ENCODE data around the gene MCEE.

DNA sequence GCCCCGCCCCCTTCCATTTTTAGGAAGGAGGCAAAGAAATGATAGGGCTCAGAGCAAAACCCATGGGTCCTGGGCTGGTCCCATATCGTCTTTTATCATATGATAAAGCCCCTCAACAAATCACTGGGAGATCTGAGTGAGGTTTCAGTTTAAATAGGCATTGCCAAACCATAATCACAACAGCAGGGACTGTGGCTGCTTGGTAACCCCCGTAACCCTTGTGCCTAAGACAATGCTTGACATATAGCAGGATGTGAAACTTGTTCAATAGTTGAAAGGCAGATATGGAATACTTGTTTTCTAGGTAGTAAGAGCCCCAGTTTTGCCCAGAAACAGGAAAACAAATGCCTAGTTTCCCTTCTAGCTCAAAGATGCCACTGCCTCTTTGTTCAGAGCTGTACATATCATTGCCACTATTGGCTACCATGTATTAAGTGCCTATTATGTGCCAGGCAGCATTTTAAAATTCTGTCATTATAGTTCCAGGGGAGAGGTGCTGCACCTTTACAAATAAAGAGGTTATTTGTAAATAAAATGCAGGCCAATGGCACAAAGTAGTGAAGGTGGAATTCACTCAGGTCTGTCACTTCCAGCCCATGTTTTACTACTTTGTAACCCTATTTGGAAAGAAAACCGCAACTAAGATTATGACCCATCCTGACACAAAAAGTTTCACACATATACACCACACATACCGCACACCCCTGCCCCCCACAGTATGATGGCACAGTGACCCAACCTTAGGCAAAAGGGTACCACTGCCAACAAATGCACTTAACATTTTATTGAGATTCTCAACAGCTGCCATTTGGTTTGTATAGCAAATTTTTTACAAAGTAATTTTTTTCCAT is 47.4 kb downstream of the MCEE start:
- TF ChIP-seq, protein P1, sequence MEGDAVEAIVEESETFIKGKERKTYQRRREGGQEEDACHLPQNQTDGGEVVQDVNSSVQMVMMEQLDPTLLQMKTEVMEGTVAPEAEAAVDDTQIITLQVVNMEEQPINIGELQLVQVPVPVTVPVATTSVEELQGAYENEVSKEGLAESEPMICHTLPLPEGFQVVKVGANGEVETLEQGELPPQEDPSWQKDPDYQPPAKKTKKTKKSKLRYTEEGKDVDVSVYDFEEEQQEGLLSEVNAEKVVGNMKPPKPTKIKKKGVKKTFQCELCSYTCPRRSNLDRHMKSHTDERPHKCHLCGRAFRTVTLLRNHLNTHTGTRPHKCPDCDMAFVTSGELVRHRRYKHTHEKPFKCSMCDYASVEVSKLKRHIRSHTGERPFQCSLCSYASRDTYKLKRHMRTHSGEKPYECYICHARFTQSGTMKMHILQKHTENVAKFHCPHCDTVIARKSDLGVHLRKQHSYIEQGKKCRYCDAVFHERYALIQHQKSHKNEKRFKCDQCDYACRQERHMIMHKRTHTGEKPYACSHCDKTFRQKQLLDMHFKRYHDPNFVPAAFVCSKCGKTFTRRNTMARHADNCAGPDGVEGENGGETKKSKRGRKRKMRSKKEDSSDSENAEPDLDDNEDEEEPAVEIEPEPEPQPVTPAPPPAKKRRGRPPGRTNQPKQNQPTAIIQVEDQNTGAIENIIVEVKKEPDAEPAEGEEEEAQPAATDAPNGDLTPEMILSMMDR (IDR thresholded peaks at IDR 0.05; ENCODE audit: low read length): no peak
- no peak for TF ChIP-seq EZH2 (IDR thresholded peaks at IDR 0.05; ENCODE audit: borderline replicate concordance, low read length)

All from OCI-LY1 (cell line).